Gastroesophageal sphincter (tissue), 3 donors: ENCODE measurements around the gene RASGRP4.

ENCODE experiments used
- CTCF ChIP-seq, 4 experiments: fragments of 200-600 bp in 2 of 4; fragments of 450-650 bp in 2 of 4; sonication (generic) in 1 of 4; IDR thresholded peaks; one replicate each; pipeline ENCODE4 v1.5.1; 2017 to 2019; ENCODE audit warnings: antibody characterized with exemption in 4 of 4, mild to moderate bottlenecking in 2 of 4, moderate library complexity in 2 of 4
- EP300 ChIP-seq: sonication (generic); formaldehyde crosslinking; IDR thresholded peaks from one replicate; pipeline ENCODE4 v1.6.1; 2017; ENCODE audit warnings: antibody characterized with exemption, mild to moderate bottlenecking
- POLR2A ChIP-seq, 2 donors: fragments of 450-650 bp; IDR thresholded peaks; one replicate each; pipeline ENCODE4 v1.6.1; 2017; ENCODE audit warnings: antibody characterized with exemption in 2 of 2, mild to moderate bottlenecking in 2 of 2, moderate library complexity in 1 of 2
- POLR2AphosphoS5 ChIP-seq: sonication (generic); formaldehyde crosslinking; IDR thresholded peaks from one replicate; pipeline ENCODE4 v1.6.1; 2017; ENCODE audit warnings: antibody characterized with exemption

GRCh38 chr19:38475176-38475575 lies 49.2 kb upstream of the RASGRP4 start:
- TF ChIP-seq POLR2A (IDR thresholded peaks at IDR 0.05) (no peak), POLR2AphosphoS5 (no peak), CTCF (IDR thresholded peaks at IDR 0.05) (no peak), EP300 (no peak)
